ENCODE measurements around the gene CYP8B1.
"Not testable (repeated sequence)": the region's sequence is repeated elsewhere in the genome, so short reads cannot be mapped to it uniquely, and the experiment has no call there.

Gene CYP8B1

GRCh38 chr3:42886294-42886822 lies 10.7 kb upstream of the CYP8B1 start:
- DNase-seq (ENCODE audit: insufficient read length, low spot score) (no peak), FAIRE-seq (no peak)

GRCh38 chr3:42884324-42884723 lies 8.6 kb upstream of the CYP8B1 start:
- DNase-seq (ENCODE audit: insufficient read length, low spot score) = no peak
- no peak for FAIRE-seq

GRCh38 chr3:42883251-42883930 lies 7.7 kb upstream of the CYP8B1 start:
- not testable (repeated sequence) for DNase-seq (ENCODE audit: insufficient read length, low spot score); FAIRE-seq

- FAIRE-seq = peak; percentile 93
- peak; percentile 84 for DNase-seq (ENCODE audit: insufficient read length, low spot score)
Measured at GRCh38 chr3:42880601-42881451, 5.1 kb upstream of the CYP8B1 start.

- DNase-seq (ENCODE audit: insufficient read length, low spot score) (no peak), FAIRE-seq (no peak)
Measured at GRCh38 chr3:42880183-42880582, 4.5 kb upstream of the CYP8B1 start.

- no peak for FAIRE-seq
- DNase-seq (ENCODE audit: insufficient read length, low spot score) = no peak
Measured at GRCh38 chr3:42877881-42878280, 2.2 kb upstream of the CYP8B1 start.

GRCh38 chr3:42876940-42877720 lies 1.5 kb upstream of the CYP8B1 start:
- DNase-seq (ENCODE audit: insufficient read length, low spot score) (no peak), FAIRE-seq (no peak)

GRCh38 chr3:42876401-42876800 lies 722 bp upstream of the CYP8B1 start:
- no peak for FAIRE-seq

GRCh38 chr3:42874749-42875148 lies 930 bp downstream of the CYP8B1 start:
- FAIRE-seq = no peak
- no peak for DNase-seq (ENCODE audit: insufficient read length, low spot score)

More at GRCh38 chr3:42876401-42876800, 722 bp upstream of the CYP8B1 start:
- DNase-seq (ENCODE audit: insufficient read length, low spot score) = no peak

GRCh38 chr3:42873221-42873982 lies 2.3 kb downstream of the CYP8B1 start:
- FAIRE-seq = no peak
- DNase-seq (ENCODE audit: insufficient read length, low spot score) = no peak

- DNase-seq (ENCODE audit: insufficient read length, low spot score) = no peak
- no peak for FAIRE-seq
Measured at GRCh38 chr3:42872718-42873117, 3.0 kb downstream of the CYP8B1 start.

- DNase-seq (ENCODE audit: insufficient read length, low spot score) = no peak
- no peak for FAIRE-seq
Measured at GRCh38 chr3:42871592-42872196, 4.0 kb downstream of the CYP8B1 start.

GRCh38 chr3:42868841-42869240 lies 6.8 kb downstream of the CYP8B1 start:
- no peak for DNase-seq (ENCODE audit: insufficient read length, low spot score)
- no peak for FAIRE-seq

- no peak for DNase-seq (ENCODE audit: insufficient read length, low spot score)
- FAIRE-seq = no peak
Measured at GRCh38 chr3:42867138-42867537, 8.5 kb downstream of the CYP8B1 start.

- DNase-seq (ENCODE audit: insufficient read length, low spot score) (no peak), FAIRE-seq (no peak)
Measured at GRCh38 chr3:42865256-42865655, 10.4 kb downstream of the CYP8B1 start.

- FAIRE-seq (no peak), DNase-seq (ENCODE audit: insufficient read length, low spot score) (no peak)
Measured at GRCh38 chr3:42864321-42864950, 11.2 kb downstream of the CYP8B1 start.

- FAIRE-seq = no peak
- DNase-seq (ENCODE audit: insufficient read length, low spot score) = no peak
Measured at GRCh38 chr3:42856544-42856943, 19.1 kb downstream of the CYP8B1 start.

GRCh38 chr3:42855547-42856380 lies 19.9 kb downstream of the CYP8B1 start:
- FAIRE-seq (no peak), DNase-seq (ENCODE audit: insufficient read length, low spot score) (no peak)

GRCh38 chr3:42855219-42855546 lies 20.5 kb downstream of the CYP8B1 start:
- FAIRE-seq (no peak), DNase-seq (ENCODE audit: insufficient read length, low spot score) (no peak)

Data from HTR-8/SVneo (cell line).